Kidney tubule cell (primary cell): ENCODE data around the gene AMN.
"Not testable (repeated sequence)": the region's sequence is repeated elsewhere in the genome, so short reads cannot be mapped to it uniquely, and the experiment has no call there.

Experiments used
- DNase-seq: peaks from one replicate; pipeline ENCODE4 v3.0.0-alpha.2; 2018; ENCODE audit warnings: low spot score

Gene AMN

GRCh38 chr14:102911991-102912761 lies 10.3 kb upstream of the AMN start:
- no peak for DNase-seq

GRCh38 chr14:102913341-102914211 lies 8.9 kb upstream of the AMN start:
- no peak for DNase-seq

GRCh38 chr14:102914474-102915291 lies 7.8 kb upstream of the AMN start:
- no peak for DNase-seq

- DNase-seq: no peak
Measured at GRCh38 chr14:102915292-102916110, 7.0 kb upstream of the AMN start.

- DNase-seq: no peak
Measured at GRCh38 chr14:102916347-102917055, 6.0 kb upstream of the AMN start.

- DNase-seq: no peak
Measured at GRCh38 chr14:102917056-102917385, 5.4 kb upstream of the AMN start.

- peak; percentile 14 for DNase-seq
Measured at GRCh38 chr14:102917469-102918211, 4.8 kb upstream of the AMN start.

- DNase-seq: no peak
Measured at GRCh38 chr14:102918438-102918837, 4.0 kb upstream of the AMN start.

- no peak for DNase-seq
Measured at GRCh38 chr14:102920273-102920997, 2.0 kb upstream of the AMN start.

GRCh38 chr14:102920998-102921304 lies 1.5 kb upstream of the AMN start:
- no peak for DNase-seq

- no peak for DNase-seq
Measured at GRCh38 chr14:102923201-102923924, 900 bp downstream of the AMN start.

GRCh38 chr14:102923925-102924486 lies 1.5 kb downstream of the AMN start:
- DNase-seq: no peak

- DNase-seq: no peak
Measured at GRCh38 chr14:102924632-102925588, 2.4 kb downstream of the AMN start.

GRCh38 chr14:102925646-102926045 lies 3.2 kb downstream of the AMN start:
- no peak for DNase-seq

- DNase-seq: no peak
Measured at GRCh38 chr14:102926104-102926503, 3.6 kb downstream of the AMN start.

GRCh38 chr14:102926840-102927239 lies 4.4 kb downstream of the AMN start:
- not testable (repeated sequence) for DNase-seq

- DNase-seq: peak; percentile 23
Measured at GRCh38 chr14:102927346-102927877, 4.9 kb downstream of the AMN start.
